HG03196 (cell line): Measurements from ENCODE around the gene PRUNE2.
A peak's percentile ranks its signal among the peaks of the same experiment; 100 is the strongest.

Source experiments
- ATAC-seq: cut with Tn5 transposase; IDR thresholded peaks from one replicate; pipeline ENCODE4 v1.9.1; 2021; ENCODE audit not compliant: unreplicated experiment

PRUNE2 gene

GRCh38 chr9:76634356-76635054 lies 271.4 kb downstream of the PRUNE2 start:
- ATAC-seq: peak; percentile 55

GRCh38 chr9:76630916-76631315 lies 275.0 kb downstream of the PRUNE2 start:
- ATAC-seq: no peak

DNA sequence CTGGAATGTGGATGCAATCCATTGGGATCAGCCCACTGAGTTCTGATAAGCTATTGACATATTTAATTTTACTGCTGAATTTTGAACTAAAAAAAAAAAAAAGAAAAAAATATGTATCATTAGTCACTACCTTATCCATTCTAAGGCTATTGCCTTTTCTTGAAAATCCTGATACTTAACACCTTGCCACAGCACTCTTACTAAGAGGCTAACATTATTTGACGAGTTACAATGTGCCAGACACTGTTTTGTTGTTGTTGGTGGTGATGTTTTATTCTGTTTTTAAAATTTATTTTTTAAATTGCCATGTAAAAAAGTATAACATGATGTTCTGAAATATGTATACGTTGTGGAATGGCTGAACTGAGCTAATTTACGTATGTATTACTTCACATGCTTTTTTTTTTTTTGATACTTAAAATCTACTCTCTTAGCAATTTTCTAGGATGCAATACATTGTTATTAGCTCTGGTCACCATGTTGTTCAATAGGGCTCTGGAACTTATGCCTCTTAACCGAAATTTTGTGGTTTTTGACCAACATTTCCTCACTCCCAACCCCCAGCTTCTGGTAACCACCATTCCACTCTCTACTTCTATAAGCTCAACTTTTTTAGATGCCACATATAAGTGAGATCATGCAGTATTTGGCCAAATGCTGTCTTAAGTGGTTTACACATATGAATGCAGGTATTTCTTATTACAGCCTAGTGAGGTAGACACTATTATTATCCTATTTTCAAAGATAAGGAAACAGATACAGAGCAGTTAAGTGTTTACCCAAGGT lies 276.5 kb downstream of the PRUNE2 start:
- no peak for ATAC-seq

DNA sequence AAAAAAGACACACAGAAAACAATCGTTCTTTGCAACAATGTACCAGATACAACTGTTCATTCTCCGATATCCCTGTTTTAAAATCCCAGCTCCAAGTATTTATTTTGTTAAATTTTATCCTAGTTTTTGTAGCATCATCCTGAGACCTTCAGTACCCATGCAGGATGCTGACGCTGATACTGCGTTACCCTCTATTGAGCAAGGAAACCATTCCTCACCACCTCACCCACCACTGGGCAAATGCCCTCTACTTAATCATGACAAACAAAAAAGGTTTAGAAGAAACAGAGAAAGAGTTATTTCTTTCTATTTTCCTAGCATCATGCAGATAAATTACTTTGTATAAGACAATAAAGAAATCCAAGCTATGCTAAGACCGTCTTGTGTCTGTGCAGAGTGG lies 277.8 kb downstream of the PRUNE2 start:
- no peak for ATAC-seq

- ATAC-seq: no peak
Measured at GRCh38 chr9:76626980-76627379, 278.9 kb downstream of the PRUNE2 start.

- no peak for ATAC-seq
Measured at GRCh38 chr9:76626141-76626540, 279.8 kb downstream of the PRUNE2 start.

- ATAC-seq: peak; percentile 91
Measured at GRCh38 chr9:76624391-76625048, 281.4 kb downstream of the PRUNE2 start.

DNA sequence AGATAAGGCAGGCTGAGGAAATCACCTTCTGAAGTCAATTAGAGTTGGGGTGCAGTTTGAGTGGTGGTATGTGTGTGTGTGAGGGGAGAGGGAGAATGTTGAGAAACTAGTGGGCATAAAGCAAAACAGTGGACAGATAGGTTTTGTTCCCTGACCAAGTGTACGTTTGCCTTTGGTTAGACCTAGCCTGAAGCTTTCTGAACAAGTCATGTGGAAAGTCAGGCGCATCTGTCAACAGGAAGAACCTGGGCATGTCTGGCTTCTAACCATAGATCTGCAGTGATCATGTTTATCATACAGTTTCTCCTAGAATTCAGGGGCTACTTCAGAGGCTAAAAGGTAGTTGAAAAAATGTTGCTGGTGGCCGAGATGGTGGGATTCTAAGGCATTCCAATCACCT lies 284.9 kb downstream of the PRUNE2 start:
- no peak for ATAC-seq

DNA sequence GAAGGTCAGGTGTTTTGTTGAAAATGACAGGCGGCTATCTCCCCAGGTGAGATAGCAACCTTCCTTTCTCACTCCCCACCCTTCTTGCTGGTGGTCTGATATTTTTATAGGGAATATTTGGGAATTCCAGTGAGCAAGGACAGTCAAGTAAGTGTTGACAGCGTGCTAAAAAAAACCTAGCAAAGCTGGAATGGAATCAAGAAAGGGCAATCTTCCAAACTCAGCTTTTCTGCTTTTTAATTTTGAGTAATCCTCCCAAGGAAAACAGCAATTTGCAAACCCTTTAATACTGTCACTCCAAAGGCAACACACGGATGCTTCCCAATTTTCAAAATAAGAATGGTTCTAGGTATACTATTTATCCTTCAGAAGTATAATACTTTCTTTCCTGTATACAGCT lies 285.3 kb downstream of the PRUNE2 start:
- no peak for ATAC-seq

DNA sequence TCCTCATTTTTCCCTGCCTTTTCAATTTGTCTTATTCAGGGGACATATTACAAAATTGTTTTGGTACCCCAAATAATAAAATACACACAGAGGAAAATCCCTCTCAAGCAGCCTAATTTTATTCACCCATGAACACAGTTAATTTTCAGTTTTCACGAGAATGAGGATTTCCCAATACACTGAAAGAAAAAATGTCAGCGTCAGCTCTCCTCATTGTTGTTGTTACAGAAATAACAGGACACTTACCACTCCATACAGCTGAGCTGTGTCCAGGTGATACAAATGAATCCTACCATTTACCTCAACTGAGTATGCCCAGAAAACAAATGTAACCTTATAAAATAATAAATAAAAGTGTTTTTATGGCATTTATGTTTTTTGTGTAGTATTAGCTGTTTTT lies 286.3 kb downstream of the PRUNE2 start:
- no peak for ATAC-seq

- ATAC-seq: no peak
Measured at GRCh38 chr9:76619197-76619596, 286.7 kb downstream of the PRUNE2 start.

DNA sequence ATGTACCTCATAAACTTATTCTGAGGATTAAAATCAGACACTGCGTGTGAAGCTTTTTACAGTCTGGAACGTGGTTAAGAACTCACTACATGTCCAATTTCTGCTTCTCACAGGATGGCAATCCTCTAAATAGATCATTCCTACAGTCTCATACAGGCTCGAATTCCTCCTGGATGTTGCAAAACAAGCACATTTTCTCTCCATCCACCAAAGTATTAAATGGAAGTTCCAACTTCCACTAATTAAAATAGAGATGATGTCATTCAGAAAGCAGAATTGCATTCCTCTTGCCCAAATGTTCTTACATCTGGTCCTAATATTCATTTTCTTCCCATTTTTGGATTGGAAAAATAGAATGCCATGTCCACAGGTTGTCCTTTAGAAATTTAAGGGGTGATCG lies 287.2 kb downstream of the PRUNE2 start:
- no peak for ATAC-seq

GRCh38 chr9:76617497-76618175 lies 288.3 kb downstream of the PRUNE2 start:
- ATAC-seq: no peak

DNA sequence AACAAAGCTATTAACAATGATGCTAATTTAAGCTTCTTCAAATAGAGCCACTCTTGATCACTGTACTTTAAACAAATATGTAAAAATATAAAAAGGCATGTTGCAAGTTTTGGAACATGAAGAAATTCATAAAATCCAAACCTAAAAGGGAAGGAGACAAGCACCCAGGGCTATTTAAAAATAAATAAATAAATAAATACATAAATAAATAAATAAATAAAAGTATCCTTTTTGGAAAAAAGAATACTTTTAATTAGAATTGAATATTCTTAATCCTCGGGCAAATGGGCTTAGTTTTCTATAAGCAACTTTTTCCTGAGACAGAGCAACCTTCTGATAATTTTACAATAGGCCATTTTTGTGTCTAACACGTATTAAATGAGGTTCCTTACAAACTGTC lies 289.1 kb downstream of the PRUNE2 start:
- no peak for ATAC-seq

GRCh38 chr9:76615177-76615603 lies 290.7 kb downstream of the PRUNE2 start:
- no peak for ATAC-seq

DNA sequence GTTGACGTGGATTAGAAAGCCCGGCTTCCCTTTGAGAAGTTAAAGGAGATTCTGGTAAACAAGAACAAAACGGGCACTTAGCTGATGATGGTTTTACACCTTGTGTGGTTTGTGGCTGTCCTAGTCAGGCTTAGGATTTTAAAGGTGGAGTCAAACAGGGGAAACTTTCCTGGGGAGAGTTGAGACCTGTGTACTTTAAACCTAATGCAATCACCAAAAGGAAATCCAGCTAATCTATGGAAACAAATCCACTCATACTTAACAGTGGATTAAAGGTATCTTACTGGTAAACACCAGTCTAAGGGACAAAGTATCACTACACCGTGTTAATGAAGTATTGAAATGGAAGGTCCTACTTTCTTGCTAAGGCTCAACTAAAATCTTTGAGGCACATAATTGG lies 291.9 kb downstream of the PRUNE2 start:
- ATAC-seq: no peak

- ATAC-seq: no peak
Measured at GRCh38 chr9:76613150-76613781, 292.6 kb downstream of the PRUNE2 start.

GRCh38 chr9:76610011-76610352 lies 295.9 kb downstream of the PRUNE2 start:
- ATAC-seq: no peak

DNA sequence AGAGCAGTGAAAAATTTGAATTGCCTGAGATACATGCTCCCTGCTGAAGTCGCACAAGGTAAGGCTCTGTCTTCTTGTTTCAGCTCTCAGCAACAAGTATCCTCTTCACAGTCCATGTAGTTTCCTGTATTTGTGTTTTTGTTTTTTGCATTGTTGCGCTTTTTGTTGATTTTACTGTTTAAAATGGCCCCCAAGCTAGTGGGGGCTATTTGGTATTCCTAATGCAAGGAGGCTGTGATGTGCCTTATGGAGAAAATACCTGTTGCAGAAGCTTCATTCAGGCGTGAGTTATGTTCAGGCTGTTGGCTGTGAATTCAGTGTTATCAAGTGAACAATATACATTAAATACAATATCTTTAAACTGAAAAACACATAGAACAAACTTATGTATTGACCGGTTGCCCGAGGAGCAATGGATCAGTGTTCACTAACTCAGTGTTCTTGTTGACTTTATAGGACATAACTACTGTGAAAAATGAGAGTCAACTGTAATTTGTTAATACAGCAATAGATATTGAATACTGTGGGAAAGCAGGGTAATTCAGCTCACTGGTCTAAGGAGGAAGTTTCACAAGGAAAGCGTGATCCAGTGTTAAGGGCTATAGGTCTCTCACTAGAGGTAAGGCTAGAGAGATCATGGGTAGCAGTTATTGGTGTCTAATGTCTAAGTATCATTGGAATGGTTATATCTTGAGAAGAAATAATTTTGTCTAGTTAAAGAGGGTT lies 296.5 kb downstream of the PRUNE2 start:
- no peak for ATAC-seq

- no peak for ATAC-seq
Measured at GRCh38 chr9:76608575-76609273, 297.2 kb downstream of the PRUNE2 start.
